ENCODE data around the gene DGLUCY.

GRCh38 chr14:91169951-91170350 lies 56.1 kb downstream of the DGLUCY start:
- TF ChIP-seq POLR2A (IDR thresholded peaks at IDR 0.05; ENCODE audit: low read depth, low read length) = no peak
- TF ChIP-seq POLR2AphosphoS5 (IDR thresholded peaks at IDR 0.05; ENCODE audit: low read depth, low read length) = no peak
- no peak for TF ChIP-seq TAF1 (IDR thresholded peaks at IDR 0.05; ENCODE audit: low read depth, low read length)
- TF ChIP-seq POU2F2 (IDR thresholded peaks at IDR 0.05; ENCODE audit: low read depth, low read length) = no peak

Measured in GM12891 (cell line).